Spinal cord (tissue), 10 donors: ENCODE measurements around the gene NDUFB5. TPM values are rescaled to one million over a fixed set of nuclear protein-coding genes. Genes with fewer than 3 reads are reported as not detected.

ENCODE experiments used
- DNase-seq, 6 donors: peaks; one replicate each; pipeline versions ENCODE4 v3.0.0 to v3.0.0-alpha.2; 2013 to 2015; ENCODE audit warnings: low spot score in 6 of 6, low read depth in 4 of 6
- H3K27ac ChIP-seq: one replicate; pipeline ENCODE4 v1.5.1; 2013; ENCODE audit warnings: low read depth, low read length, control low read depth
- H3K27me3 ChIP-seq: one replicate; pipeline ENCODE4 v1.6.1; 2013; ENCODE audit warnings: low read length; ENCODE audit not compliant: control insufficient read depth, insufficient read depth
- H3K36me3 ChIP-seq: one replicate; pipeline ENCODE4 v1.6.1; 2013; ENCODE audit warnings: low read length; ENCODE audit not compliant: control insufficient read depth, insufficient read depth
- H3K4me1 ChIP-seq: one replicate; pipeline ENCODE4 v1.6.1; 2013; ENCODE audit warnings: low read length; ENCODE audit not compliant: control insufficient read depth, insufficient read depth
- H3K4me3 ChIP-seq: one replicate; pipeline ENCODE4 v1.5.1; 2013; ENCODE audit warnings: low read depth, low read length, control low read depth
- H3K9me3 ChIP-seq: one replicate; pipeline ENCODE4 v1.6.1; 2013; ENCODE audit warnings: low read length; ENCODE audit not compliant: control insufficient read depth, insufficient read depth
- whole genome bisulfite sequencing: methylation state at CpG from one replicate; pipeline ENCODE4 v1.1.5; 2013; ENCODE audit warnings: missing lambda C conversion rate; ENCODE audit not compliant: insufficient coverage; 5-methylcytosine and 5-hydroxymethylcytosine counted together
- polyA plus RNA-seq, 2 donors: library from polyadenylated mRNA; unstranded; fragments of 120-200 nt; gene quantifications; one replicate each; pipeline ENCODE4 v1.2.1, GENCODE V29; 2013; ENCODE audit not compliant: insufficient read length in 2 of 2
- total RNA-seq, 2 donors: library from RNA; depleted of rRNA in 1 of 2; stranded (reverse); fragments of 120-200 nt in 1 of 2; fragments of >200 nt in 1 of 2; gene quantifications; one replicate each; pipeline versions ENCODE4 v1.2.3 to v1.2.4, GENCODE V29; 2013 to 2014
- donor health status: healthy.

Gene NDUFB5
- total and polyA plus RNA-seq, 4 donors, result 151 to 182 (median 174) TPM

- H3K4me1 ChIP-seq, result peaks cover 11% of the 10 kb centered on the region
- peak within 1 kb of the TSS; percentile 94 for H3K27ac ChIP-seq
- no peaks in the 10 kb centered on the region for H3K9me3 ChIP-seq
- WGBS, result under 1% methylated on average over 52 of the region's 56 CpGs
- H3K27me3 ChIP-seq, result no peaks in the 10 kb centered on the region
- peak; percentile 62 to 95 (median 75) for DNase-seq
- H3K4me3 ChIP-seq, result peak within 1 kb of the TSS; percentile 75
- H3K36me3 ChIP-seq, result no peaks in the 10 kb centered on the region
Observed at GRCh38 chr3:179652447-179653095, 48.0 kb downstream of the NDUFB5 start, which contains the start of gene USP13. TSS of gene USP13 (plus strand) at chr3:179653040. CDS start at chr3:179653226, 186 bp downstream.

GRCh38 chr3:179653096-179653797, 48.7 kb downstream of the NDUFB5 start:
- Histone ChIP-seq H3K4me1 (peaks cover 11% of the 10 kb centered on the region), H3K36me3 (no peaks in the 10 kb centered on the region), H3K4me3 (peak overlapping the region; percentile 75), H3K27ac (peak overlapping the region; percentile 94), H3K27me3 (no peaks in the 10 kb centered on the region), H3K9me3 (no peaks in the 10 kb centered on the region)
- DNase-seq, result peak; percentile 42 to 91 (median 60)
- under 1% methylated on average over 77 of the region's 77 CpGs for WGBS

GRCh38 chr3:179655236-179655635, 50.6 kb downstream of the NDUFB5 start:
- H3K27me3 ChIP-seq, result no peaks in the 10 kb centered on the region
- no peak for DNase-seq
- no CpG with 5 or more reads among the region's 2 CpGs for WGBS
- no peaks in the 10 kb centered on the region for H3K9me3 ChIP-seq
- no peak overlapping the region for H3K27ac ChIP-seq
- no peaks in the 10 kb centered on the region for H3K36me3 ChIP-seq
- H3K4me3 ChIP-seq, result no peak overlapping the region
- peaks cover 11% of the 10 kb centered on the region for H3K4me1 ChIP-seq

GRCh38 chr3:179658606-179659005, 54.0 kb downstream of the NDUFB5 start:
- H3K27me3 ChIP-seq, result no peaks in the 10 kb centered on the region
- DNase-seq, result peak in 1 of 6 donors; percentile 15
- H3K27ac ChIP-seq, result no peak overlapping the region
- H3K4me3 ChIP-seq, result no peak overlapping the region
- H3K9me3 ChIP-seq, result no peaks in the 10 kb centered on the region
- WGBS, result 100% methylated on average over 1 of the region's 2 CpGs
- H3K4me1 ChIP-seq, result peaks cover 10% of the 10 kb centered on the region
- H3K36me3 ChIP-seq, result no peaks in the 10 kb centered on the region

GRCh38 chr3:179660872-179661271, 56.3 kb downstream of the NDUFB5 start:
- H3K36me3 ChIP-seq, result no peaks in the 10 kb centered on the region
- H3K27me3 ChIP-seq, result no peaks in the 10 kb centered on the region
- no peaks in the 10 kb centered on the region for H3K4me1 ChIP-seq
- H3K9me3 ChIP-seq, result no peaks in the 10 kb centered on the region
- WGBS, result no CpG with 5 or more reads among the region's 3 CpGs
- no peak overlapping the region for H3K27ac ChIP-seq
- H3K4me3 ChIP-seq, result no peak overlapping the region
- DNase-seq, result no peak

GRCh38 chr3:179661777-179662176, 57.2 kb downstream of the NDUFB5 start:
- DNase-seq, result no peak
- no peaks in the 10 kb centered on the region for H3K9me3 ChIP-seq
- H3K4me1 ChIP-seq, result peaks cover 7% of the 10 kb centered on the region
- H3K36me3 ChIP-seq, result no peaks in the 10 kb centered on the region
- H3K27ac ChIP-seq, result no peak overlapping the region
- 75% methylated on average over 3 of the region's 4 CpGs for WGBS
- no peak overlapping the region for H3K4me3 ChIP-seq
- H3K27me3 ChIP-seq, result no peaks in the 10 kb centered on the region

- WGBS, result 0% methylated on average over 1 of the region's 1 CpG
- no peak overlapping the region for H3K27ac ChIP-seq
- H3K36me3 ChIP-seq, result no peaks in the 10 kb centered on the region
- H3K27me3 ChIP-seq, result no peaks in the 10 kb centered on the region
- H3K4me1 ChIP-seq, result peaks cover 11% of the 10 kb centered on the region
- H3K9me3 ChIP-seq, result no peaks in the 10 kb centered on the region
- no peak for DNase-seq
- H3K4me3 ChIP-seq, result no peak overlapping the region
Observed at GRCh38 chr3:179663093-179663492, 58.5 kb downstream of the NDUFB5 start.

- no peak overlapping the region for H3K27ac ChIP-seq
- no peaks in the 10 kb centered on the region for H3K36me3 ChIP-seq
- H3K27me3 ChIP-seq, result no peaks in the 10 kb centered on the region
- H3K4me3 ChIP-seq, result no peak overlapping the region
- 56% methylated on average over 1 of the region's 1 CpG for WGBS
- H3K4me1 ChIP-seq, result peaks cover 11% of the 10 kb centered on the region
- H3K9me3 ChIP-seq, result no peaks in the 10 kb centered on the region
- no peak for DNase-seq
Observed at GRCh38 chr3:179666030-179666429, 61.4 kb downstream of the NDUFB5 start.

GRCh38 chr3:179666436-179667035, 61.9 kb downstream of the NDUFB5 start:
- H3K4me3 ChIP-seq, result no peak overlapping the region
- DNase-seq, result peak in 5 of 6 donors; percentile 42 to 93 (median 68)

More at GRCh38 chr3:179666436-179667035, 61.9 kb downstream of the NDUFB5 start:
- H3K36me3 ChIP-seq, result no peaks in the 10 kb centered on the region
- no peak overlapping the region for H3K27ac ChIP-seq
- peaks cover 11% of the 10 kb centered on the region for H3K4me1 ChIP-seq
- 23% methylated on average over 7 of the region's 8 CpGs for WGBS
- H3K9me3 ChIP-seq, result no peaks in the 10 kb centered on the region
- no peaks in the 10 kb centered on the region for H3K27me3 ChIP-seq
